RWPE1 (cell line): ENCODE results near the gene TACO1.

Experiments
- CTCF ChIA-PET: fragments of 350-600 bp; sonication (Branson Sonifier 250); formaldehyde crosslinking; extraction: SDS; loops from one replicate; lab custom pipeline; 2021; lab: Yijun Ruan, JAX
- POLR2A ChIA-PET: fragments of 400-600 bp; formaldehyde crosslinking; extraction: SDS; loops from one replicate; lab custom pipeline; 2020; ENCODE audit warnings: antibody characterized with exemption; ENCODE audit not compliant: low non-redundant PET; lab: Yijun Ruan, JAX
- DNase-seq: peaks from one replicate; pipeline ENCODE4 v3.0.0; 2012; ENCODE audit warnings: low spot score
- H3K27ac ChIP-seq: fragments of 450-650 bp; 2 replicates; pipeline ENCODE4 v1.5.1; 2017
- CTCF ChIP-seq: fragments of 450-650 bp; conservative IDR thresholded peaks from 2 replicates; pipeline ENCODE4 v1.5.1; 2017; ENCODE audit warnings: low read depth, mild to moderate bottlenecking

Gene TACO1

GRCh38 chr17:63639125-63639524 is 38.4 kb downstream of the TACO1 start:
- ChIA-PET CTCF (no interaction called here), POLR2A (interaction anchor here (0.7 kb wide), 1 partner anchor 210 kb away, joined by 4 read pairs; no protein-coding TSS in a partner anchor)
- H3K27ac ChIP-seq: no peak overlapping the region
- DNase-seq: no peak
- TF ChIP-seq CTCF: no peak

- ChIA-PET CTCF (interaction anchor here (0.7 kb wide), 1 partner anchor 11 kb away, joined by 3 read pairs; no protein-coding TSS in a partner anchor), POLR2A (no interaction called here)
- H3K27ac ChIP-seq: no peak overlapping the region
- no peak for TF ChIP-seq CTCF
- no peak for DNase-seq
Measured at GRCh38 chr17:63640038-63640437, 39.3 kb downstream of the TACO1 start.

GRCh38 chr17:63641692-63642448 is 41.2 kb downstream of the TACO1 start:
- no peak for DNase-seq
- ChIA-PET CTCF (interaction anchor here (0.6 kb wide), 1 partner anchor 210 kb away, joined by 3 read pairs; no protein-coding TSS in a partner anchor), POLR2A (no interaction called here)
- no peak for TF ChIP-seq CTCF
- no peak overlapping the region for H3K27ac ChIP-seq

GRCh38 chr17:63644846-63645245 is 44.2 kb downstream of the TACO1 start:
- ChIA-PET POLR2A (no interaction called here), CTCF (no interaction called here)
- no peak for TF ChIP-seq CTCF
- no peak for DNase-seq
- peak overlapping the region; percentile 50 for H3K27ac ChIP-seq

- POLR2A ChIA-PET: no interaction called here
- TF ChIP-seq CTCF: no peak
- CTCF ChIA-PET: interaction anchor here (0.9 kb wide), 1 partner anchor 29 kb away, joined by 3 read pairs; no protein-coding TSS in a partner anchor
- DNase-seq: peak; percentile 62
- H3K27ac ChIP-seq: peak overlapping the region; percentile 22; the same call in 1 of the 2 replicates
Measured at GRCh38 chr17:63645775-63646487, 45.2 kb downstream of the TACO1 start.

GRCh38 chr17:63646488-63646806 is 45.8 kb downstream of the TACO1 start:
- TF ChIP-seq CTCF: no peak
- POLR2A ChIA-PET: no interaction called here
- no peak overlapping the region for H3K27ac ChIP-seq
- DNase-seq: no peak
- CTCF ChIA-PET: no interaction called here
